ENCODE results near the gene CCDC57.
"Not testable (repeated sequence)": the region's sequence is repeated elsewhere in the genome, so short reads cannot be mapped to it uniquely, and the experiment has no call there.

The CCDC57 gene

DNA sequence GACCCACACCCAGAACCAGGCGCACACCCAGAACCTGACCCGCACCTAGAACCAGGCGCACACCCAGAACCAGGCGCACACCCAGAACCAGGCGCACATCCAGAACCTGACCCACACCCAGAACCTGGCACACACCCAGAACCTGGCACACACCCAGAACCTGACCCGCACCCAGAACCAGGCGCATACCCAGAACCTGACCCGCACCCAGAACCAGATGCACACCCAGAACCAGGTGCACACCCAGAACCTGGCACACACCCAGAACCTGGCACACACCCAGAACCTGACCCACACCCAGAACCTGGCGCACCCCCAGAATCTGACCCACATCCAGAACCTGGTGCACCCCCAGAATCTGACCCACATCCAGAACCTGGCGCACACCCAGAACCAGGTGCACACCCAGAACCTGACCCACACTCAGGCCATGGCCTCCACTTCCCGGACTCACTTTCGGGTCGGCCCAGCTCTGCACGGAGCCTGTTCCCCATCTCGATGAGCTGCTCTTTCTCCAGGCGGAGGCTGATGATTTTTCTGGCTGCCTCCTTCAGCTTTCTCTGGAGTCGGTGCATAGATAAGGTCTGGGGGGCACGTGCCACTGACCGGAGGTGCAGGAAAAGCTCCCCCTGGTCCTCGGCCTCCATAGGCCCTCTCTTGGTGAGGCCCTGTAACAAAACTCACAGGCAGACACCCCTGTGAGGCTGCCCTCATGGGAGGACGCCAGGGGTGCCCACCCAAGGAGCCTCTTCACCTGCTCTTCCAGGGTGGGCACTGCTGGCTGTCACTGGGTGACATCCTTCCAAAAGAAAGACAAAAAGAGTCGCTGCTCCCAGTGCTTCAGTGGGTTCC lies 61.3 kb downstream of the CCDC57 start:
- DNase-seq = no peak

DNA sequence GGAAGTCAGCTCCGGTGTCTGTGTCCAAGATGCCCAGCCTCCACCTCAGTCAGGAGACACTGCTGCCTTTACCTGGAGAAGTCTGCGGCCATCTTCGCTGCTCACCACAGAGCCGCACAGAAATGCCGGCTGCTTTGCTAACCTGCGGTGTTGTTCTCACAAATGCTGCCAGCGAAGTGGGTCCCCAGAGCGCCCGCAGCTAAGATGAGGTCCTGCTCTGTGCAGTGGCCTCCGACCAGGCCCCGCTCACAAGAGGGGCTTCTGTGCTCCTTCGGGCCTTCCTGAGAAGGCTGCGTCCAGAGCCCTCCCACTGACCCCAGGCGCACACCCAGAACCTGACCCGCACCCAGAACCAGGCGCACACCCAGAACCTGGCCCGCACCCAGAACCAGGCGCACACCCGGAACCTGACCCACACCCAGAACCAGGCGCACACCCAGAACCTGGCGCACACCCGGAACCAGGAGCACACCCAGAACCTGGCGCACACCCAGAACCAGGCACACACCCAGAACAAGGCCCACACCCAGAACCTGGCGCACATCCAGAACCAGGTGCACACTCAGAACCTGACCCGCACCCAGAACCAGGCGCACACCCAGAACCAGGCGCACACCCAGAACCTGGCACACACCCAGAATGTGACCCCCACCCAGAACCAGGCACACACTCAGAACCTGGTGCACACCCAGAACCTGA lies 63.1 kb downstream of the CCDC57 start:
- no peak for DNase-seq

DNA sequence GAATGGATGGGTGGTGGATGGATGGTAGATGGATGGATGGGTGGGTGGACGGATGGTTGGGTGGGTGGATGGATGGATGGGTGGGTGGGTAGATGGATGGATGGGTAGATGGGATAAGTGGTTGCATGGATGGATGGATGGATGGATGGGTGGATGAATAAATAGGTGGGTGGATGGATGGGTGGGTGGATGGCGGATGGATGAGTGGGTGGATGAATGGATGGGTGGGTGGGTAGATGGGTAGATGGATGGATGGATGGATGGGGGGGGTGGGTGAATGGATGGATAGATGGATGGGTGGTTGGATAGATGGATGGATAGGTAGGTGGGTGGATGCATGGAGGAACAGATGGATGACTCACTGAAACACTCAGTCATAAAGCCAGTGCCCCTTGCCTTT lies 63.6 kb downstream of the CCDC57 start:
- no peak for DNase-seq

DNA sequence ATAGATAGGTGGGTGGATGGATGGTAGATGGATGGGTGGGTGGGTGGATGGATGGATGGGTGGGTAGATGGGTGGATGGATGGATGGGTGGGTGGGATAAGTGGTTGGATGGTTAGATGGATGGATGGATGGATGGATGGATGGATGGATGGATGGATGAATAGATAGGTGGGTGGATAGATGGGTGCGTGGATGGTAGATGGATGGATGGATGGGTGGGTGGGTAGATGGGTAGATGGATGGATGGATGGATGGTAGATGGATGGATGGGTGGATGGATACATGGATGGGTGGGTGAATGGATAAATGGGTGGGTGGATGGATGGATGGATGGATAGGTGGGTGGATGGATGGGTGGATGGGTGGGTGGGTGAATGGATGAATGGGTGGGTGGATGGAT lies 64.6 kb downstream of the CCDC57 start:
- DNase-seq = no peak

DNA sequence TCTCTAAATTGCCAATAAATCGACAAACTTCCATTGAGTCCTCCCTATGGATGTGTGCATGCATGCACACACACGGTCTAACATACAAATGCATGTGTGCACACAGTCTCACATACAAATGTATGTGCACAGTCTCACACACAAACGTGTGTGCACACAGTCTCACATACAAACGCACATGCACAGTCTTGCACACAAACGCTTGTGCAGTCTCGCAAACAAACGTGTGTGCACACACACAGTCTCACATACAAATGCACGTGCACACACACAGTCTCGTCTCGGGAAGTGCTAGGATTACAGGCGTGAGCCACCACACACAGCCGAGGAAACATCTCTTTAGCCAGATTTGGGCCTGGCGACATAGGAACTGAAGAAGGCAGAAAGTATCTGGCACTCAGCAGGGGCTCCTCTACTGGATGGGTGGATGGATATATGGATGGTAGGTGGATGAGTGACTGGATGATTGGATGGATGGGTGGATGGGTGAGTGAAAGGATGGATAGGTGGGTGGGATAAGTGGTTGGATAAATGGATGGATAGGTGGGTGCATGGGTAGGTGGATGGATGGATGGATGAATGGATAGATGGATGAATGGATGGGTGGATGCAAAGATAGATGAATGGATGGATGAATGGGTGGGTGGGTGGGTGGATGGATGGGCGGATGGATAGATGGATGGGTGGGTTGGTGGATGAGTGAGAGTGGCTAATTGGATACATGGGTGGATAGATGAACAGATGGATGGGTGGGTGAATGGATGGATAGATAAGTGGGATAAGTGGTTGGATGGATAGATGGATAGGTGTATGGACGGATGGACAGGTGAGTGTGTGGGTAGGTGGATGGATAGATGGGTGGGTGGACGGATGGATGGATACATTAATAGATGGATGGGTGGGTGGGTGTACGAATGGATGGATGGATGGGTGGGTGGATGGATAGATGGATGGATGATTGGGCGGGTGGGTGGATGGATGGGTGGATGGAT lies 65.7 kb downstream of the CCDC57 start:
- no peak for DNase-seq

DNA sequence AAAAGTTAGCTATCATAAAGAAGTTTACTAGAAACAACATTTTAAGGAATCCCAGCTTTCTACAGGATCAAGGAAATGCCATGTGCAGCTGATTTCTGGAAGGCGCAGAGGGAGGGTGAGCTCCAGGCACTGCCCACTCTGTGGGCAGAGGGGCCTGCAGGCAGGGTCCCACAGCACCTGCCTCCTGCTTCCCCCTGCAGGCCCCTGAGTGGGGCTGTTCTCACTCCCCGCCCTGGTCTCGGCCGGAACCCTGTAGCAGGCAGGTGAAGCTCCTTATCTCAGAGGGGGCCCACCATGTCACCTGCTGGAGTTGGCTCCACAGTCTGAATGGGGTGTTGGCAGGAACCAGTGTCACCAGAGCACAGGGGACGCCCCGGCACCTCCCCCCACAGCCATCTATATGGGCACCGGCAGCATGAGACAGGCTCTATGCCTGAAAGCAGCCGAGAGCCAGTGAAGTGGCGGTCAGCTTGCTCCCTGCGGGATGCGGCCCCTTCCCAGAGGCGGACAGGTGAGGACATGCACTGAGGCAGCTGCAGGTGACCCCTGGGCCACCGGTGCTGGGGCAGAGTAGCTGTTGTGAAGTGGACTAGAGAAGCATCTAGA lies 67.0 kb downstream of the CCDC57 start:
- DNase-seq = no peak

DNA sequence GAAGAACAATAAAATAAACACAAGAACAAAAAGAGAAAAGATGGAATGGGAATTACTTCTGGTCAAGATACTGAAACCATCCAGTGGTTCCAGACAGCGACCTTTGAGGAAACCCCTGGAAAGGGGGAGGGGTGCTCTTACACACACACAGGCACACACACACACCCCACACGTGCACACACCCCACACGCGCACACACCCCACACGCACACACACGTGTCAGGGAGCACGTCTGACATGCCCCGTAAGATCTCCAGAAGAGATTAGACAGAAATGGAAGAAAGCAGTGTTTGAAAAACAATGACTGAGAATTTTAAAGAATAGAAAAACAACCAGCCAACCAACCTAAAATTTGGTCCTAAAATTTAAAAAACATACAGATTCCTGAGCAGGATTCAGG lies 69.3 kb downstream of the CCDC57 start:
- DNase-seq = no peak

DNA sequence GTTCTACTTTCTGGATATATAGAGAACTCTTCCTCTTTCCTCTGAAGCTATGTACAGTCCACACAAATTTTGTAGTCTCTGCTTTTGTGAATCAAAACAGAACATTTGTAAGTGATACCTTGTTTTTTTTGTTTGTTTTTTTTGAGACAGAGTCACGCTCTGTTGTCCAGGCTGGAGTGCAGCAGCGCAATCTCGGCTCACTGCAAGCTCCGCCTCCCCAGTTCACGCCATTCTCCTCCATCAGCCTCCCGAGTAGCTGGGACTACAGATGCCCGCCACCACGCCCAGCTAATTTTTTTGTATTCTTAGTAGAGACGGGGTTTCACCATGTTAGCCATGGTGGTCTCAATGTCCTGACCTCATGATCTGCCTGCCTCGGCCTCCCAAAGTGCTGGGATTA lies 72.7 kb downstream of the CCDC57 start:
- not testable (repeated sequence) for DNase-seq

DNA sequence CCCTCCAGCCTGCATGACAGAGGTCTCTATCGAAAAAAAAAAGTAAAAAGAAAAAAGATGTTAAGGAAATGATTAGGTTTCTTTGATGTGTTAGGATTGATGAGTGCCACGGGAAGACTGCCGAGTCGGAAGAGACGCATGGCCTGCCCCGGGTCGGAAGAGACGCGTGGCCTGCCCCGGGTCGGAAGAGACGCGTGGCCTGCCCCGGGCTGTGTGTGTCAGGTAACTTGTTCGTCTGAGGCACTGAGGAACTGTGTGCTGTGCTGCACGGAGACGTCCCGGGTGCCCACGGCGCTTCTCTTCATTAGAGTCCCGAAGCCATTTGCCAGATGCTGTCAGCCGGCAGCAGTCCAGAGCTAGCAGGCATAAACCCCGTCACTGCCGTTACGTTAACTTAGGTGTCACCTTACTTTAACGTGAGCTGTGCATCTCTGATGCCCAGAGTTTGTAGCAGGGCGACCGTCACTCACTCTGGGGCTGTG lies 74.1 kb downstream of the CCDC57 start:
- no peak for DNase-seq

DNA sequence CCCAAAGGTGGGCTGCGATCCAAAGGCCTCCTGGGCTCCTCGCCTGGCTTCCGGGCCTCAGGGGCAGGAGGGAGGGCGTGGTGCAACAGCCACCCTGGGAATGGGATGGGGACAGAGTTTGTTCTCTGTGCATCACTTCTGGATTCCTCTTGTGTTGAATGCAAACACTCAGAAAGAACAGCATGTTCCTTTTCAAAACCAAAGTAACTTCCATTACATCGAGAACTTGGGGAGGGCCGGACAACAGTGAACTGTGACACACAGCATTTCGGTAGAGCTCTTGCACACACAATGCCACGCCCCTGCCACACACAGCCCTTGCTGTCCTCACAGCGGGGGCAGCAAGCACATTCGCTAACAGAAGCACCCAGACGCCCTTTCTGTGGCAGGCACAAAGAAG lies 78.5 kb downstream of the CCDC57 start:
- DNase-seq = no peak

DNA sequence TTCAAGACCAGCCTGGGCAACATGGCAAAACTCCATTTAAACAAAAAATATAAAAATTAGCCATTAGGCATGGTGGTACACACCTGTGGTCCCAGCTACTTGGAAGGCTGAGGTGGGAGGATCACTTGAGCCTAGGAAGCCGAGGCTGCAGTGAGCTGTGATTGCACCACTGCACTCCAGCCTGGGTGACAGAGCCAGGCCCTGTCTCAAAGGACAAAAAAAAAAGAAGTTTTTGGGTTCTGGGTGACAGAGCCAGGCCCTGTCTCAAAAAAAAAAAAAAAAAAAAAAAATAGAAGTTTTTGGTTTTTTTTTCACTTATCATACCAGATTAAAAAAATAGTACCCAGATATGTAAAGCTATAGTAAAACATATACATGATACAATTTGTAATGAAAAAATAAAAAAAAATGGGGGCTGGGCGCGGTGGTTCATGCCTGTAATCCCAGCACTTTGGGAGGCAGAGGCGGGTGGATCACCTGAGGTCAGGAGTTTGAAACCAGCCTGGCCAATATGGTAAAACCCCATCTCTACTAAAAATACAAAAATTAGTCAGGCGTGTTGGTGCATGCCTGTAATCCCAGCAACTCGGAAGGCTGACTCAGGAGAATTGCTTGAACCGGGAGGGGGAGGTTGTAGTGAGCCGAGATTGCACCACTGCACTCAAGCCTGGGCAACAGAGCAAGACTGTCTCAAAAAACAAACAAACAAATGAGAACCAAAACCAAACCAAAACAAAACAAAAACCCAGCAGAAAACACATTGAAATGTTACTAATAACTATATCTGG lies 79.3 kb downstream of the CCDC57 start:
- DNase-seq = not testable (repeated sequence)

DNA sequence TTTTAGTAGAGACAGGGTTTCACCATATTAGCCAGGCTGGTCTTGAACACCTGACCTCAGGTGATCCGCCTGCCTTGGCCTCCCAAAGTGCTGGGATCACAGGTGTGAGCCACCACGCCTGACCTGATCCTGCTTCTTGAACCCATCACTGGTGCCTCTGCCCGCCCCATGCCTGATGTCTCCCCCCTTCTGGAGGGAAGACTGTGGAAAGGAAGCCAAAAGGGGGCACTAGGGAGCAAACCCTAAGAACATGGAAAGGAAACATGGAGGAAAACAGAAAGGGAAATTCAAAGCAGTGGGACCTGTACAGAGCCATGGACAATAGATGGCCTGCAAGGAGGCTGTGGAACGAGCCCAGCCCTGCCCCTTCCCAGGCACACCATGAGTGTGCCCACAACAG lies 83.5 kb downstream of the CCDC57 start:
- DNase-seq = no peak

DNA sequence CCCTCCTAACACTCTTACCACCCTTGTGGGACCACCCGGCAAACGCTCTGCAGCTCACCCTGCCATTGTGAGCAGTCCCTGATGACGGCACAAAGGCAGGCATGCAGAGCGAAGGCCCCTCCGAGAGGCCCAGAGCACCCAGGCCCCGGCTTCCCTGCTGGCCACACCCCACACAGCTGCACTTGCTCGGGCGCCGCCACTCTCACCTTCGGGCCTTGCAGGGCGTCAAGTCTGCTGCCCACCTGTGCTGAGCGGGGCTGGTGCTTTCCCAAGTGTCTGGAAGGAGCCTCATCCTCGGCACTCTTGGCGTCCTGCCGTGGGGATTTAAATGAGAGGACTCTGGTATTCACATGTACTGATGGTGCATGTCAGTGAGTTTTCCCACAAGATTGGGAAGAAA lies 84.4 kb downstream of the CCDC57 start:
- no peak for DNase-seq

DNA sequence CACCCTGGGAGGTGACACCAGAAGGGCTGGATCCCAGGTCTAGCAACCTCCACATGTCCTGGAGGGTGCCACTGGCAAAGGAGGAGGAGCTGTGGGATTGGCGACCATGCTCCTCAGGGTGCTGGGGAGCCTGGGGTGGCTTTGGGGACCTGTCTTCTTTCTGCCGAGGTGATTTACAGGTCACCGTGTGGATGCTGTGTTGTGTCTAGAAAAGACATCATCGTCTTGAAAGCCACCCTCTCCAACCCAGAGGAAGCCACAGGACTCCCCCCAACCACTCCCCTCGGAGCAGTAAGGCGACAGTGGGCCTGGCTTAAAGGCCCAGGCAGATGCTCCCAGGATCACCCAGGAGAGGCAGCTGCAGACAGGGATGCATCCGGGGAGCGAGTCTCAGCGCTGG lies 84.9 kb downstream of the CCDC57 start:
- DNase-seq = no peak

DNA sequence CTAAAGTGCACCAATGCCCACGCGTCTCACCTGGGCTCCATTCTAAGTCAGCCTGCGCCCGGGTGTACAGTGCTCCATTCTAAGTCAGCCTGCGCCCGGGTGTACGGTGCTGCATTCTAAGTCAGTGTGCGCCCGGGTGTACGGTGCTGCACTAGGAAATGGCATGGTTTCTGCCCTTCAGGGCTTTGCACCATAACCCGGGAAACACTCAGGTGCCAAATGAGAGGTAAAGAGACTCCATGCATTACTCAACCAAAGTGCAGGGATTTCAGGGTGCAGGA lies 85.4 kb downstream of the CCDC57 start:
- no peak for DNase-seq

DNA sequence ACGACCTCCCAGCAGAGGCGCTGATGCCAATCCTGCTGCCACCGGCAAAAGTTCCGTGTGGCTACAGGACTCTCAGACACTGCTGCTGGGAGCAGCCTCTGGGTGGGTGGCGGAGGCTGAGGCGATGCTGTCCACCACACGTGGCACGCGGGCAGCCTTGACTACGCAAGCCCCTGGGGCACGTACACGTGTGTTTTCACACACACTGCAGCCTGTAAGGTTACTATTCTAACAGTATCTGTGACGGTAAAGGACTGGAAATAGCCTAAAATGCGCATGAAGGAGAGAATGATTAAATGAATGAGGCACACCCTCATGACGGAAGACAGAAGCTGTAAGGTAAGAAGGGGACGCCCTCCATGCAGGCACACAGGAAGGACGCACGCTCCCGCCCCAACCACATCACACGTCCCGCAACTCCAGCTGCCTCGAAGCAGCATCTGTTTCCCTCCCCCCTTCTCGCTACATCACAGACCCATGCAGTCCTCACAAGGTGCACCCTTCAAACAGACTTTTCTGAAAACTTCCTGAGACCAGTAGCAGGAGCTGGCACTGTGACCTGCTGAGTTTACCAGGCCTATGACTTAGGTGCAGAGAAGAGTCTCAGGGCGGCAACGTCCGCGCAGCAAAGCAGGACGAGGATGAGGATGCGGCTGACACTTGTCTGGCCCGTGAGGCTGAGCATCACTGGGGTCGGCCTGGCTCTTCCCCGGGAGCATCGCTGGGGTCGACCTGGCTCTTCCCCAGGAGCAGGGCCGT lies 85.9 kb downstream of the CCDC57 start:
- no peak for DNase-seq

DNA sequence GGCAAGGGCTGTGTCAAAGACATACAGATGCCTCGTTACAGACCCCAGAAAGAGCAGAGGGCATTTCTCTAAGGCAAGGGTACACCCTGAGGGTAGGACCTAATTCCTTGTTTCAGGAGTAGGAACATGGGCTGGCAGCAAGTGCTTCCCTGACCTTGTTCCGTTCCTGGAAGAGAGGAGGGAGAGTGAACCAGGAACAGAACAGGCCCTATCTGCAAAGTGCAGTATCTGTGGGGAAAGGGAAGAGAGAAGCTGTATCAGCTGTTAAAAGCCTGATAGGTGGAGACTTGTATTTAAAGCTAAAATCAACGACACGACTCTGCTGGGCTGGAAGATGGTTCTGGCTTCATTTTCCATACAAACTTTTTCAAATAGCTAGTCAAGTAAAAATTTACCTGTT lies 88.5 kb downstream of the CCDC57 start:
- DNase-seq = no peak

DNA sequence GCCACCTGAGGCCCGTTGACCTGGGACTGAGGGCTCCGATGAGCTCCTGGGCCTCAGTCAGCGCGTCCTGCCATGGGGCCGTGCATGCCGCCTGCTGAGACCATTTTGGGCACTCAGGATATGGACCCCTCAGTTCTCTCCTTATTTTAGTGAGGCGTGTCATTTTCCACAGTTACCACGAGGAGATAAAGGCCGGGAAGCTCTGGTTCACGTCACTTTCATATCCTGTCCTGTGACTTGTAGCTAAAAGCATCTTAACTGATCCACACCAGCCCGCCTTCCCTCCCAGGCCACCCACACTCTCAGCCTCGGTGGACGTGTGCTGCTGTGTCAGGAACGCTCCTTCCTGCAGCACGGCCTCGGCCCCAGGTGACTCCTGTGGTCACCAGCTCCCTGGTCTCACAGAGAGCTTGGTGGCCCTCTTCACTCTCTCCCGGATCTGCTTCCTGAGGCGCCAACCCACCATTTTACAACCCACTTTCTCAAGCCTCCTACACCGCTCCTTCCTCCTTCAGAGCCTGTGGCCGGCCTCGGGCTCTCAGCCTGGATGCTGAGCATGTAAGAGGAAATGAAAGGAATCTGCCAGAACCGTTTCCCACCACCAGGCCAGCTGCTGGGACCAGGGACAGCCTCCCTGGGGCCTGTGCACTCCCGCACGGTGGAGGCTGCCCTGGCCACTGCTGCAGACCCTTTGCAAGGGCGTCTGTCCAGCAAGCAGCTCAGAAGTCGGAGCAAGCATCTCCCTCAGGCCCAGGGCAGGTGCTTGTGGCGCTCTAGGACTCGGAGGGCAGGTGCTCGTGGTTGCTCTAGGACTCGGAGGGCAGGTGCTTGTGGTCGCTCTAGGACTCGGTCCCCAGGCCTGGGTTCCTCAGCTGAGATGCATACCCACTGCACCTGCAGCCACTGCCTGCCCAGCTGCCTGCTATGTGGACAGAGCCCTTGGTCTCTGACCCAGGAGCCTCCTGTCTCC lies 90.7 kb downstream of the CCDC57 start:
- DNase-seq = no peak

DNA sequence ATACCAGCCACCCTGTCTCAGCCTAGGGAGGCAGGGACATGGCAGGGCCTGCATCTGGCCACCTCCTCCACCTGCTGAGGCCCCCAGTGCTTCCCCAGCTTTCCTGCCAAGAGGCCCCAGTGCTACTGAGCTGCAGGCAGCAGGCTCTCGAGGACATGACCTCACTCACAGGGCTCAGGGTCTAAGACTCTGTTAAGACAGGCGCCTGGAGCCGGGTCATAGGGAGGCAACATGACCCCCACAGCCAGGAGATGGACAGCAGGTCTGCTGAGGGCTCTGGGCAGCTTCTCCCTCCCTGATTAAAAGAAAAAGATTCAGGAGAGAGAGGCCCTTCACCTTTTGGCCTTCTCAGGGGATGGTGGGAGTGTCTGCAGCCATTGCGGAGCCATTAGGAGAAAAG lies 91.4 kb downstream of the CCDC57 start:
- no peak for DNase-seq

DNA sequence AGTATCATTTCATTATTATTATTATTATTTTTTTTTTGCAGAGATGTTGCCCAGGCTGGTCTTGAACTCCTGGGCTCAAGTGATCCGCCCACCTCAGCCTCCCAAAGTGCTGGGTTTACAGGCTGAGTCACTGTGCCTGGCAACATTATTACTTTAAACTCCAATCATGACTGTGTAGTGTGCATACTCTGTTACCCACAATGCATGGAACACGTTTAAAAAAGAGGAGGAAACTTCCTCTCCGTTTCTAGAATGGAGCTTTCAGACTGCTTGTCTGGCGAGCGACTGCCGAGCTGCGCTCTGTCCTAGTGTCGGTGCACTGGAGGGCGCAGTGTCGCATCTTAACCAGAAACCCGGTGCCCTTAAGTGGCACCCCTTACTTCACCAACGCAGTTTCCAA lies 92.5 kb downstream of the CCDC57 start:
- no peak for DNase-seq
